Stimulated activated CD4-positive, alpha-beta T cell treated with anti-CD3 and anti-CD28 coated beads, Interleukin-4, amount 100 ng/mL, for 1 hour (primary cell): ENCODE data around the gene TTPAL.

ENCODE experiments used
- DNase-seq: peaks from one replicate; pipeline ENCODE4 v3.0.0-alpha.2; 2020

The TTPAL gene

GRCh38 chr20:44475694-44476560, at the start of gene TTPAL:
TTPAL (plus strand) TSS chr20:44475874; CDS start chr20:44480000, 4,126 bp downstream.
- peak; percentile 92 for DNase-seq

GRCh38 chr20:44425923-44426322, 49.8 kb upstream of the TTPAL start:
- DNase-seq: no peak

- no peak for DNase-seq
These were observed 48.5 kb upstream of the TTPAL start for GRCh38 chr20:44426879-44427790.

GRCh38 chr20:44427804-44428173, 47.9 kb upstream of the TTPAL start:
- DNase-seq: no peak

- DNase-seq: no peak
These were observed 47.3 kb upstream of the TTPAL start for GRCh38 chr20:44428174-44429016.

- DNase-seq: no peak
These were observed 46.7 kb upstream of the TTPAL start for GRCh38 chr20:44429017-44429339.

GRCh38 chr20:44429419-44430269, 46.0 kb upstream of the TTPAL start:
- no peak for DNase-seq

GRCh38 chr20:44430270-44431065, 45.2 kb upstream of the TTPAL start:
- DNase-seq: no peak

- no peak for DNase-seq
These were observed 44.6 kb upstream of the TTPAL start for GRCh38 chr20:44431118-44431501.

- DNase-seq: no peak
These were observed 44.0 kb upstream of the TTPAL start for GRCh38 chr20:44431502-44432234.

- DNase-seq: no peak
These were observed 42.8 kb upstream of the TTPAL start for GRCh38 chr20:44432618-44433577.

- DNase-seq: no peak
These were observed 41.7 kb upstream of the TTPAL start for GRCh38 chr20:44433751-44434538.

- no peak for DNase-seq
These were observed 39.9 kb upstream of the TTPAL start for GRCh38 chr20:44435630-44436335.

GRCh38 chr20:44436393-44436792, 39.3 kb upstream of the TTPAL start:
- no peak for DNase-seq

GRCh38 chr20:44437497-44437896, 38.2 kb upstream of the TTPAL start:
- no peak for DNase-seq

- DNase-seq: no peak
These were observed 36.9 kb upstream of the TTPAL start for GRCh38 chr20:44438782-44439181.

GRCh38 chr20:44439318-44439717, 36.4 kb upstream of the TTPAL start:
- DNase-seq: no peak
